HG02885 (cell line): ENCODE results near the gene GATM.
"Not testable (repeated sequence)": the region's sequence is repeated elsewhere in the genome, so short reads cannot be mapped to it uniquely, and the experiment has no call there.

ENCODE experiments used
- ATAC-seq: cut with Tn5 transposase; IDR thresholded peaks from one replicate; pipeline ENCODE4 v1.9.1; 2021; ENCODE audit warnings: mild to moderate bottlenecking; ENCODE audit not compliant: unreplicated experiment, poor library complexity

GATM gene

DNA sequence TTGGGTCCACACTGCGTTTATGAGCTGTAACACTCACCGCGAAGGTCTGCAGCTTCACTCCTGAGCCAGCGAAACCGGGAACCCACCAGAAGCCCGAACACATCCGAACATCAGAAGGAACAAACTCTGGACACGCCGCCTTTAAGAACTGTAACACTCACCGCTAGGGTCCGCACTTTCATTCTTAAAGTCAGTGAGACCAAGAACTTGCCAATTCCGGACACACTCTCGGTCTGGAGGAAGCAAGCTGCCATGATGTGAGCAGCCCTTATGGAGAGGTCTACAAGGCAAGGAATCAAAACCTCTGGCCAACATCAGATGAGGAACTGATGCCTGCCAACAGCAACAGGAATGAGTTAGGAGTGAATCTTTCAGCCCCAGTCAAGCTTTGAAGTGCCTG lies 63.4 kb downstream of the GATM start:
- no peak for ATAC-seq

DNA sequence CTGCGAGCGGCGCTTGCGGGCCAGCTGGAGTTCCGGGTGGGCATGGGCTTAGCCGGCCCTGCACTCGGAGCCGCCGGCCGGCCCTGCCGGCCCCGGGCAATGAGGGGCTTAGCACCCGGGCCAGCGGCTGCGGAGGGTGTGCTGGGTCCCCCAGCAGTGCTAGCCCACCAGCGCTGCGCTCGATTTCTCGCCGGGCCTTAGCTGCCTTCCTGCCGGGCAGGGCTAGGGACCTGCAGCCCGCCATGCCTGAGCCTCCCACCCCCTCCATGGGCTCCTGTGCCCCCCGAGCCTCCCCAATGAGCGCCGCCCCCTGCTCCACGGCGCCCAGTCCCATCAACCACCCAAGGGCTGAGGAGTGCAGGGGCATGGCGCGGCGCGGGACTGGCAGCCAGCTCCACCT lies 64.2 kb downstream of the GATM start:
- not testable (repeated sequence) for ATAC-seq
